Astrocyte (in vitro differentiated cells and primary cell): Measurements from ENCODE around the gene ATXN7L1. TPM values are rescaled to one million over a fixed set of nuclear protein-coding genes. Genes with fewer than 3 reads are reported as not detected.

Source experiments
- DNase-seq: peaks from one replicate; pipeline ENCODE4 v3.0.0-alpha.2; 2010; ENCODE audit warnings: low read depth
- FAIRE-seq: peaks from 2 replicates; lab custom pipeline; 2011; peaks lifted over from hg19 to GRCh38; lab: Jason Lieb, UNC
- H2AFZ ChIP-seq: 2 replicates; pipeline ENCODE4 v1.6.0; 2012; ENCODE audit warnings: low read depth, low read length, inconsistent platforms
- H3K27ac ChIP-seq: 2 replicates; pipeline ENCODE4 v1.5.1; 2011; ENCODE audit warnings: low read depth, low read length, inconsistent platforms
- H3K27me3 ChIP-seq: 2 replicates; pipeline ENCODE4 v1.6.0; 2011; ENCODE audit warnings: low read length, inconsistent platforms; ENCODE audit not compliant: insufficient read depth
- H3K36me3 ChIP-seq: 2 replicates; pipeline ENCODE4 v1.5.1; 2011; ENCODE audit warnings: low read length, inconsistent platforms; ENCODE audit not compliant: insufficient read depth
- H3K4me1 ChIP-seq: 2 replicates; pipeline ENCODE4 v1.5.1; 2011; ENCODE audit warnings: low read length, inconsistent platforms; ENCODE audit not compliant: insufficient read depth
- H3K4me2 ChIP-seq: 2 replicates; pipeline ENCODE4 v1.6.0; 2012; ENCODE audit warnings: low read length, inconsistent platforms
- H3K4me3 ChIP-seq: 2 replicates; pipeline ENCODE4 v1.5.1; 2011; ENCODE audit warnings: low read depth, mild to moderate bottlenecking, low read length, inconsistent platforms; ENCODE audit not compliant: insufficient read depth
- H3K79me2 ChIP-seq: 2 replicates; pipeline ENCODE4 v1.6.0; 2012; ENCODE audit warnings: mild to moderate bottlenecking, low read length, inconsistent platforms; ENCODE audit not compliant: insufficient read depth
- H3K9ac ChIP-seq: 2 replicates; pipeline ENCODE4 v1.6.0; 2012; ENCODE audit warnings: mild to moderate bottlenecking, low read length, inconsistent platforms
- H3K9me3 ChIP-seq: 2 replicates; pipeline ENCODE4 v1.5.1; 2012; ENCODE audit warnings: low read depth, mild to moderate bottlenecking, low read length, inconsistent platforms; ENCODE audit not compliant: insufficient read depth
- H4K20me1 ChIP-seq: 2 replicates; pipeline ENCODE4 v1.6.0; 2012; ENCODE audit warnings: low read length, inconsistent platforms; ENCODE audit not compliant: insufficient read depth
- H3K27ac Mint-ChIP-seq: one replicate; pipeline ENCODE4 v1.8.0; 2021; ENCODE audit warnings: mild to moderate bottlenecking, mixed read lengths; ENCODE audit not compliant: unreplicated experiment
- H3K27me3 Mint-ChIP-seq: one replicate; pipeline ENCODE4 v1.8.0; 2021; ENCODE audit warnings: low read depth, mixed read lengths; ENCODE audit not compliant: unreplicated experiment
- H3K36me3 Mint-ChIP-seq: one replicate; pipeline ENCODE4 v1.8.0; 2021; ENCODE audit warnings: low read depth, mixed read lengths; ENCODE audit not compliant: unreplicated experiment
- H3K4me1 Mint-ChIP-seq: one replicate; pipeline ENCODE4 v1.8.0; 2021; ENCODE audit warnings: low read depth, mixed read lengths; ENCODE audit not compliant: unreplicated experiment
- H3K4me3 Mint-ChIP-seq: one replicate; pipeline ENCODE4 v1.8.0; 2021; ENCODE audit warnings: mild to moderate bottlenecking, moderate library complexity, mixed read lengths; ENCODE audit not compliant: unreplicated experiment
- H3K9me3 Mint-ChIP-seq: one replicate; pipeline ENCODE4 v1.8.0; 2021; ENCODE audit warnings: mild to moderate bottlenecking, mixed read lengths; ENCODE audit not compliant: unreplicated experiment
- EZH2 ChIP-seq: IDR thresholded peaks from 2 replicates; pipeline ENCODE4 v1.6.1; 2012; ENCODE audit warnings: mild to moderate bottlenecking, low read length, inconsistent platforms; ENCODE audit not compliant: insufficient read depth
- total RNA-seq: library from RNA; stranded (reverse); gene quantifications from 2 replicates; pipeline ENCODE4 v1.2.1, GENCODE V29; 2021
- TF ChIP-seq, protein P1 (sequence below): IDR thresholded peaks from 2 replicates; pipeline ENCODE4 v1.5.1; 2011; ENCODE audit warnings: low read depth, mild to moderate bottlenecking, inconsistent platforms, low read length, moderate library complexity; ENCODE audit not compliant: insufficient read depth

Gene ATXN7L1
- total RNA-seq, 1 donor from 2014 or later = 7.6 TPM

DNA sequence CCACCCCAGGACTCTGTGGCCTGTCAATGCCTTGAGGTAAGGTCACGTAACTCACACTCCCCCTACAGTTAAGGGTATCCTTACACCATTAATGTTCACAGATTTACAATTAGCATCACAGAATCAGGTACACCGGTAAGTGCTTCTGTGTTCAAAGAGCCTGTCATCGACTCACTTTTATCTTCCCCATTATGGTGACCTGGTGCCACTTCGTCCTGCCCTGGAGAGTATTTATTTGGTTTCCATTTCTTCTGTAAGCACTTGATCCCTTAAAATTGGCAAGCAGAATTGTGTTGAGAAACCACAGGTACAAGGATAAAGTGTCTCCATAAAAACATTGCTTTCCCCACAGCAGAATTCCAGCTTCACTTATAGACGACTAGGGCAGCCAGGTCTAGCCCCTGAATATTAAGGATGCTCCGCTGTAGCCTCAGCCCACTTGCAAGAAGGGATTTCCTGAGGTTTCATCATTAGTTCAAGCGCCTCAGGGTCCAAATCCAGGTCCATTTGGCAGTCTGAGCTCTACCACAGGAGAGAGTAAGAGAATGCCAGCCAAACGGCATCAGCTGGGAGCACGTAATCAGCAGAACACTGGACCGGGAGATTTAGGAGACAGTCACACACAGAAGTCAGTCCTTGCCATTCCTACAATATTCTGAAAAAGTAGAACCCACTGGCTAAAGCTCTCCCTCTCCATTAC lies 10.1 kb downstream of the ATXN7L1 start:
- DNase-seq (no peak), FAIRE-seq (no peak)
- H4K20me1 ChIP-seq = peaks cover 36% of the 10 kb centered on the region
- H3K27me3 ChIP-seq = no peaks in the 10 kb centered on the region
- H3K4me1 ChIP-seq = no peaks in the 10 kb centered on the region
- H3K4me1 Mint-ChIP-seq = no peaks in the 10 kb centered on the region
- H3K9ac ChIP-seq = no peak overlapping the region
- no peaks in the 10 kb centered on the region for H3K9me3 ChIP-seq
- H3K9me3 Mint-ChIP-seq = peaks cover 3% of the 10 kb centered on the region
- H3K36me3 ChIP-seq = no peaks in the 10 kb centered on the region
- H3K4me3 Mint-ChIP-seq = no peak overlapping the region
- no peak overlapping the region for H3K4me2 ChIP-seq
- no peak overlapping the region for H3K4me3 ChIP-seq
- TF ChIP-seq EZH2 = no peak
- TF ChIP-seq, protein P1, sequence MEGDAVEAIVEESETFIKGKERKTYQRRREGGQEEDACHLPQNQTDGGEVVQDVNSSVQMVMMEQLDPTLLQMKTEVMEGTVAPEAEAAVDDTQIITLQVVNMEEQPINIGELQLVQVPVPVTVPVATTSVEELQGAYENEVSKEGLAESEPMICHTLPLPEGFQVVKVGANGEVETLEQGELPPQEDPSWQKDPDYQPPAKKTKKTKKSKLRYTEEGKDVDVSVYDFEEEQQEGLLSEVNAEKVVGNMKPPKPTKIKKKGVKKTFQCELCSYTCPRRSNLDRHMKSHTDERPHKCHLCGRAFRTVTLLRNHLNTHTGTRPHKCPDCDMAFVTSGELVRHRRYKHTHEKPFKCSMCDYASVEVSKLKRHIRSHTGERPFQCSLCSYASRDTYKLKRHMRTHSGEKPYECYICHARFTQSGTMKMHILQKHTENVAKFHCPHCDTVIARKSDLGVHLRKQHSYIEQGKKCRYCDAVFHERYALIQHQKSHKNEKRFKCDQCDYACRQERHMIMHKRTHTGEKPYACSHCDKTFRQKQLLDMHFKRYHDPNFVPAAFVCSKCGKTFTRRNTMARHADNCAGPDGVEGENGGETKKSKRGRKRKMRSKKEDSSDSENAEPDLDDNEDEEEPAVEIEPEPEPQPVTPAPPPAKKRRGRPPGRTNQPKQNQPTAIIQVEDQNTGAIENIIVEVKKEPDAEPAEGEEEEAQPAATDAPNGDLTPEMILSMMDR = no peak
- H3K79me2 ChIP-seq = peaks cover 2% of the 10 kb centered on the region
- no peaks in the 10 kb centered on the region for H3K27me3 Mint-ChIP-seq
- no peak overlapping the region for H2AFZ ChIP-seq
- no peak overlapping the region for H3K27ac ChIP-seq
- H3K27ac Mint-ChIP-seq = no peak overlapping the region
- peaks cover 9% of the 10 kb centered on the region for H3K36me3 Mint-ChIP-seq

DNA sequence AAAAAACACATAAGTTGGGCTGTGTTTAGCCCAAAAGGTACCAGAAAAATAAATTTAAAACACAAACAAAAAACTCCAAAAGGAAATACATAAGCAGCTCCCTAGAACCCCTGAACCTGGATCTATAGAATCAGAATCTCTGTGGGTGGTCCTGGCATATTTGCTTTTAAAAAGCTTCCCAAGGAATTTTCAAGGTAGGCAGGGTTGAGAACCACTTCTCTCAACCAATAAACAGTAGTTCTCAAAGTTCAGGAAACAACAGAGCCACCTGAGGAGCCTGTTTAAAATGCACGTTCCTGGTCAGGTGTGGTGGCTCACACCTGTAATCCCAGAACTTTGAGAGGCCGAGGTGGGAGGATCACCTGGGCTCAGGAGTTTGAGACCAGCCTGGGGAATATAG lies 12.5 kb downstream of the ATXN7L1 start:
- Histone ChIP-seq H3K27ac (no peak overlapping the region), H2AFZ (no peak overlapping the region), H3K27me3 (no peaks in the 10 kb centered on the region), H3K36me3 (no peaks in the 10 kb centered on the region), H3K9ac (no peak overlapping the region), H3K79me2 (no peaks in the 10 kb centered on the region), H3K4me3 (no peak overlapping the region), H3K4me2 (no peak overlapping the region), H4K20me1 (peaks cover 45% of the 10 kb centered on the region), H3K9me3 (no peaks in the 10 kb centered on the region), H3K4me1 (no peaks in the 10 kb centered on the region)
- no peaks in the 10 kb centered on the region for H3K9me3 Mint-ChIP-seq
- H3K4me3 Mint-ChIP-seq = no peak overlapping the region
- H3K4me1 Mint-ChIP-seq = no peaks in the 10 kb centered on the region
- FAIRE-seq = no peak
- DNase-seq = no peak
- H3K27ac Mint-ChIP-seq = no peak overlapping the region
- peaks cover 5% of the 10 kb centered on the region for H3K36me3 Mint-ChIP-seq
- H3K27me3 Mint-ChIP-seq = no peaks in the 10 kb centered on the region
- TF ChIP-seq, protein P1 = no peak
- no peak for TF ChIP-seq EZH2

DNA sequence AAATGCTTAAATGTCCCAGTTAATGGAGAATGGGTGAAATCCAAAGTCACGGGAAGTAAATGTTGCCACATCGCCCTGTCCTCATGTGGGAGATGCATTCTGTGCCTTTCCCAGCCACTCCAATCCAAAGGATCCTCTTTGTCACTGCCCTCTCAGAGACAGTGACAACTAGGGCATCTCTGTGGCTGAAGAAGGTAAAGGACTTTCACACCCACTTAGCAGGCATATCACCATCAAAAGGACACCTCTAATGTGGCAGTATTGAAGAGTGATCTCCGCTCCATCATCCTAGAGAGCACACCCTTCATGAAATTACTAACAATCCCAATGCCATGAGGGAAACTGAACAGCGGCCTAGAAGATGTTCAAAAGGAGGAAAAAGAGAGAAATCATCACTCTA lies 13.6 kb downstream of the ATXN7L1 start:
- Histone ChIP-seq H3K36me3 (no peaks in the 10 kb centered on the region), H3K4me1 (no peaks in the 10 kb centered on the region), H3K27me3 (no peaks in the 10 kb centered on the region), H3K4me2 (no peak overlapping the region), H2AFZ (no peak overlapping the region), H3K79me2 (no peaks in the 10 kb centered on the region), H3K4me3 (no peak overlapping the region), H3K9me3 (no peaks in the 10 kb centered on the region), H3K27ac (no peak overlapping the region), H4K20me1 (peaks cover 46% of the 10 kb centered on the region), H3K9ac (no peak overlapping the region)
- H3K4me3 Mint-ChIP-seq = no peak overlapping the region
- H3K27ac Mint-ChIP-seq = no peak overlapping the region
- peaks cover 3% of the 10 kb centered on the region for H3K36me3 Mint-ChIP-seq
- H3K4me1 Mint-ChIP-seq = no peaks in the 10 kb centered on the region
- DNase-seq (no peak), FAIRE-seq (no peak)
- TF ChIP-seq, protein P1 = no peak
- no peak for TF ChIP-seq EZH2
- H3K9me3 Mint-ChIP-seq = no peaks in the 10 kb centered on the region
- no peaks in the 10 kb centered on the region for H3K27me3 Mint-ChIP-seq
